ENCODE results near the gene EDRF1.
"Not testable (repeated sequence)": the region's sequence is repeated elsewhere in the genome, so short reads cannot be mapped to it uniquely, and the experiment has no call there.

EDRF1 gene

GRCh38 chr10:125691160-125691981 is 28.1 kb upstream of the EDRF1 start:
- no peaks in the 10 kb centered on the region for H3K9me3 ChIP-seq (ENCODE audit: control insufficient read depth, low read length)
- no peaks in the 10 kb centered on the region for H3K36me3 ChIP-seq (ENCODE audit: control insufficient read depth, insufficient read depth, low read length)
- H3K4me3 ChIP-seq (ENCODE audit: insufficient read depth, low read depth, low read length, poor library complexity, severe bottlenecking): no peak overlapping the region
- H3K27ac ChIP-seq (ENCODE audit: insufficient read depth, low read length, poor library complexity, severe bottlenecking): no peak overlapping the region
- no peaks in the 10 kb centered on the region for H3K4me1 ChIP-seq (ENCODE audit: control insufficient read depth, insufficient read depth, low read length, poor library complexity, severe bottlenecking)
- no peaks in the 10 kb centered on the region for H3K27me3 ChIP-seq (replicated peaks; ENCODE audit: control insufficient read depth, insufficient read depth, low read length, poor library complexity, severe bottlenecking)
- no peak for DNase-seq

GRCh38 chr10:125692196-125692595 is 27.3 kb upstream of the EDRF1 start:
- Histone ChIP-seq H3K27me3 (replicated peaks; ENCODE audit: control insufficient read depth, insufficient read depth, low read length, poor library complexity, severe bottlenecking) (no peaks in the 10 kb centered on the region), H3K9me3 (ENCODE audit: control insufficient read depth, low read length) (no peaks in the 10 kb centered on the region), H3K36me3 (ENCODE audit: control insufficient read depth, insufficient read depth, low read length) (no peaks in the 10 kb centered on the region), H3K4me1 (ENCODE audit: control insufficient read depth, insufficient read depth, low read length, poor library complexity, severe bottlenecking) (no peaks in the 10 kb centered on the region), H3K27ac (ENCODE audit: insufficient read depth, low read length, poor library complexity, severe bottlenecking) (no peak overlapping the region), H3K4me3 (ENCODE audit: insufficient read depth, low read depth, low read length, poor library complexity, severe bottlenecking) (no peak overlapping the region)
- no peak for DNase-seq

- Histone ChIP-seq H3K4me1 (ENCODE audit: control insufficient read depth, insufficient read depth, low read length, poor library complexity, severe bottlenecking) (no peaks in the 10 kb centered on the region), H3K27ac (ENCODE audit: insufficient read depth, low read length, poor library complexity, severe bottlenecking) (no peak overlapping the region), H3K9me3 (ENCODE audit: control insufficient read depth, low read length) (no peaks in the 10 kb centered on the region), H3K36me3 (ENCODE audit: control insufficient read depth, insufficient read depth, low read length) (no peaks in the 10 kb centered on the region), H3K27me3 (replicated peaks; ENCODE audit: control insufficient read depth, insufficient read depth, low read length, poor library complexity, severe bottlenecking) (no peaks in the 10 kb centered on the region), H3K4me3 (ENCODE audit: insufficient read depth, low read depth, low read length, poor library complexity, severe bottlenecking) (no peak overlapping the region)
- no peak for DNase-seq
Measured at GRCh38 chr10:125692601-125693523, 26.6 kb upstream of the EDRF1 start.

GRCh38 chr10:125693524-125693847 is 26.0 kb upstream of the EDRF1 start:
- Histone ChIP-seq H3K27ac (ENCODE audit: insufficient read depth, low read length, poor library complexity, severe bottlenecking) (no peak overlapping the region), H3K4me1 (ENCODE audit: control insufficient read depth, insufficient read depth, low read length, poor library complexity, severe bottlenecking) (no peaks in the 10 kb centered on the region), H3K4me3 (ENCODE audit: insufficient read depth, low read depth, low read length, poor library complexity, severe bottlenecking) (no peak overlapping the region), H3K9me3 (ENCODE audit: control insufficient read depth, low read length) (no peaks in the 10 kb centered on the region), H3K36me3 (ENCODE audit: control insufficient read depth, insufficient read depth, low read length) (no peaks in the 10 kb centered on the region), H3K27me3 (replicated peaks; ENCODE audit: control insufficient read depth, insufficient read depth, low read length, poor library complexity, severe bottlenecking) (no peaks in the 10 kb centered on the region)
- DNase-seq: no peak

GRCh38 chr10:125694883-125695282 is 24.6 kb upstream of the EDRF1 start:
- Histone ChIP-seq H3K36me3 (ENCODE audit: control insufficient read depth, insufficient read depth, low read length) (no peaks in the 10 kb centered on the region), H3K9me3 (ENCODE audit: control insufficient read depth, low read length) (no peaks in the 10 kb centered on the region), H3K4me1 (ENCODE audit: control insufficient read depth, insufficient read depth, low read length, poor library complexity, severe bottlenecking) (no peaks in the 10 kb centered on the region), H3K4me3 (ENCODE audit: insufficient read depth, low read depth, low read length, poor library complexity, severe bottlenecking) (no peak overlapping the region), H3K27me3 (replicated peaks; ENCODE audit: control insufficient read depth, insufficient read depth, low read length, poor library complexity, severe bottlenecking) (no peaks in the 10 kb centered on the region), H3K27ac (ENCODE audit: insufficient read depth, low read length, poor library complexity, severe bottlenecking) (no peak overlapping the region)
- DNase-seq: no peak

- not testable (repeated sequence) for H3K36me3 ChIP-seq (ENCODE audit: control insufficient read depth, insufficient read depth, low read length); H3K27me3 ChIP-seq (replicated peaks; ENCODE audit: control insufficient read depth, insufficient read depth, low read length, poor library complexity, severe bottlenecking); DNase-seq; H3K4me3 ChIP-seq (ENCODE audit: insufficient read depth, low read depth, low read length, poor library complexity, severe bottlenecking); H3K4me1 ChIP-seq (ENCODE audit: control insufficient read depth, insufficient read depth, low read length, poor library complexity, severe bottlenecking); H3K27ac ChIP-seq (ENCODE audit: insufficient read depth, low read length, poor library complexity, severe bottlenecking); H3K9me3 ChIP-seq (ENCODE audit: control insufficient read depth, low read length)
Measured at GRCh38 chr10:125696884-125697283, 22.6 kb upstream of the EDRF1 start.

- no peak for DNase-seq
- Histone ChIP-seq H3K9me3 (ENCODE audit: control insufficient read depth, low read length) (no peaks in the 10 kb centered on the region), H3K4me3 (ENCODE audit: insufficient read depth, low read depth, low read length, poor library complexity, severe bottlenecking) (no peak overlapping the region), H3K27me3 (replicated peaks; ENCODE audit: control insufficient read depth, insufficient read depth, low read length, poor library complexity, severe bottlenecking) (no peaks in the 10 kb centered on the region), H3K4me1 (ENCODE audit: control insufficient read depth, insufficient read depth, low read length, poor library complexity, severe bottlenecking) (no peaks in the 10 kb centered on the region), H3K36me3 (ENCODE audit: control insufficient read depth, insufficient read depth, low read length) (no peaks in the 10 kb centered on the region), H3K27ac (ENCODE audit: insufficient read depth, low read length, poor library complexity, severe bottlenecking) (no peak overlapping the region)
Measured at GRCh38 chr10:125698481-125698998, 21.0 kb upstream of the EDRF1 start.

- DNase-seq: no peak
- Histone ChIP-seq H3K27me3 (replicated peaks; ENCODE audit: control insufficient read depth, insufficient read depth, low read length, poor library complexity, severe bottlenecking) (no peaks in the 10 kb centered on the region), H3K4me1 (ENCODE audit: control insufficient read depth, insufficient read depth, low read length, poor library complexity, severe bottlenecking) (no peaks in the 10 kb centered on the region), H3K4me3 (ENCODE audit: insufficient read depth, low read depth, low read length, poor library complexity, severe bottlenecking) (no peak overlapping the region), H3K27ac (ENCODE audit: insufficient read depth, low read length, poor library complexity, severe bottlenecking) (no peak overlapping the region), H3K9me3 (ENCODE audit: control insufficient read depth, low read length) (no peaks in the 10 kb centered on the region), H3K36me3 (ENCODE audit: control insufficient read depth, insufficient read depth, low read length) (no peaks in the 10 kb centered on the region)
Measured at GRCh38 chr10:125699562-125700143, 19.9 kb upstream of the EDRF1 start.

- no peaks in the 10 kb centered on the region for H3K36me3 ChIP-seq (ENCODE audit: control insufficient read depth, insufficient read depth, low read length)
- DNase-seq: no peak
- H3K4me3 ChIP-seq (ENCODE audit: insufficient read depth, low read depth, low read length, poor library complexity, severe bottlenecking): no peak overlapping the region
- H3K9me3 ChIP-seq (ENCODE audit: control insufficient read depth, low read length): no peaks in the 10 kb centered on the region
- H3K27ac ChIP-seq (ENCODE audit: insufficient read depth, low read length, poor library complexity, severe bottlenecking): no peak overlapping the region
- no peaks in the 10 kb centered on the region for H3K27me3 ChIP-seq (replicated peaks; ENCODE audit: control insufficient read depth, insufficient read depth, low read length, poor library complexity, severe bottlenecking)
- no peaks in the 10 kb centered on the region for H3K4me1 ChIP-seq (ENCODE audit: control insufficient read depth, insufficient read depth, low read length, poor library complexity, severe bottlenecking)
Measured at GRCh38 chr10:125700355-125700911, 19.1 kb upstream of the EDRF1 start.
